Neuronal stem cell (in vitro differentiated cells): ENCODE measurements around the gene ARFGEF2.

Experiments used
- DNase-seq: peaks from one replicate; pipeline ENCODE4 v3.0.0-alpha.2; 2013; ENCODE audit warnings: low spot score
- H2AFZ ChIP-seq: one replicate; pipeline ENCODE4 v1.6.1; 2013; ENCODE audit warnings: mild to moderate bottlenecking, low read length, inconsistent platforms
- H2AK5ac ChIP-seq: 2 replicates; pipeline ENCODE4 v1.6.1; 2013; ENCODE audit warnings: low read depth, mild to moderate bottlenecking, inconsistent platforms, low read length, moderate library complexity, mixed read lengths
- H2BK120ac ChIP-seq: 2 replicates; pipeline ENCODE4 v1.6.1; 2013; ENCODE audit warnings: low read depth, mild to moderate bottlenecking, inconsistent platforms, low read length, moderate library complexity, mixed read lengths
- H2BK12ac ChIP-seq: one replicate; pipeline ENCODE4 v1.6.1; 2013; ENCODE audit warnings: low read length, inconsistent platforms
- H2BK15ac ChIP-seq: 2 replicates; pipeline ENCODE4 v1.6.1; 2013; ENCODE audit warnings: mild to moderate bottlenecking, low read length, inconsistent platforms, mixed read lengths
- H2BK5ac ChIP-seq: one replicate; pipeline ENCODE4 v1.6.1; 2013; ENCODE audit warnings: inconsistent platforms, mild to moderate bottlenecking, low read length, moderate library complexity
- H3K14ac ChIP-seq: one replicate; pipeline ENCODE4 v1.6.1; 2013; ENCODE audit warnings: low read length, inconsistent platforms
- H3K18ac ChIP-seq: 2 replicates; pipeline ENCODE4 v1.6.1; 2013; ENCODE audit warnings: low read length, inconsistent platforms
- H3K23ac ChIP-seq: 2 replicates; pipeline ENCODE4 v1.6.1; 2013; ENCODE audit warnings: low read depth, mild to moderate bottlenecking, mixed read lengths, low read length, inconsistent platforms; ENCODE audit not compliant: poor library complexity
- H3K27ac ChIP-seq: replicated peaks from 3 replicates; pipeline ENCODE4 v1.5.1; 2013; ENCODE audit warnings: low read length, inconsistent platforms
- H3K27me3 ChIP-seq, 3 experiments: 2 replicates each; pipeline ENCODE4 v1.6.1; 2013; ENCODE audit warnings: low read length in 3 of 3, mild to moderate bottlenecking in 2 of 3, inconsistent platforms in 1 of 3, low read depth in 1 of 3, mixed read lengths in 1 of 3, moderate library complexity in 1 of 3; ENCODE audit not compliant: control insufficient read depth in 3 of 3, insufficient read depth in 3 of 3
- H3K36me3 ChIP-seq, 2 donors: replicated peaks in 1 of 2; 2 replicates each; pipeline ENCODE4 v1.6.1; 2013; ENCODE audit warnings: low read length in 2 of 2; ENCODE audit not compliant: control insufficient read depth in 2 of 2, insufficient read depth in 2 of 2
- H3K4ac ChIP-seq: 2 replicates; pipeline ENCODE4 v1.6.1; 2013; ENCODE audit warnings: inconsistent platforms, mild to moderate bottlenecking, low read length, moderate library complexity
- H3K4me1 ChIP-seq, 2 donors: 1 replicate in 1 of 2; 2 replicates in 1 of 2; pipeline ENCODE4 v1.6.1; 2013; ENCODE audit warnings: low read length in 2 of 2, low read depth in 1 of 2; ENCODE audit not compliant: control insufficient read depth in 2 of 2, insufficient read depth in 1 of 2
- H3K4me2 ChIP-seq: one replicate; pipeline ENCODE4 v1.6.1; 2013; ENCODE audit warnings: mild to moderate bottlenecking, low read length, inconsistent platforms; ENCODE audit not compliant: insufficient read depth, poor library complexity, severe bottlenecking
- H3K4me3 ChIP-seq, 2 donors: 2 replicates each; pipeline ENCODE4 v1.5.1; 2013; ENCODE audit warnings: low read length in 2 of 2, mild to moderate bottlenecking in 2 of 2, inconsistent platforms in 1 of 2, moderate library complexity in 1 of 2
- H3K79me1 ChIP-seq: one replicate; pipeline ENCODE4 v1.6.1; 2013; ENCODE audit warnings: low read depth, mild to moderate bottlenecking, inconsistent platforms, low read length, moderate library complexity
- H3K9ac ChIP-seq: one replicate; pipeline ENCODE4 v1.6.1; 2013; ENCODE audit warnings: mild to moderate bottlenecking, low read depth, low read length, inconsistent platforms; ENCODE audit not compliant: poor library complexity
- H3K9me3 ChIP-seq, 2 donors: replicated peaks in 1 of 2; 2 replicates each; pipeline versions ENCODE3 to v1.6.1; 2013; ENCODE audit warnings: low read length in 2 of 2, mild to moderate bottlenecking in 2 of 2, inconsistent platforms in 1 of 2, low read depth in 1 of 2, mixed read lengths in 1 of 2, moderate library complexity in 1 of 2; ENCODE audit not compliant: control insufficient read depth in 2 of 2, insufficient read depth in 1 of 2
- H4K8ac ChIP-seq: one replicate; pipeline ENCODE4 v1.6.1; 2013; ENCODE audit warnings: low read depth, mild to moderate bottlenecking, inconsistent platforms, low read length, moderate library complexity
- H4K91ac ChIP-seq: one replicate; pipeline ENCODE4 v1.6.1; 2013; ENCODE audit warnings: low read length, low read depth, mild to moderate bottlenecking, inconsistent platforms; ENCODE audit not compliant: poor library complexity
- WGBS, 2 donors: extraction: QIAGEN DNeasy Blood & Tissue Kit; methylation state at CpG; one replicate each; pipeline ENCODE4 v1.1.7; 2013; ENCODE audit warnings: missing lambda C conversion rate in 2 of 2, mixed read lengths in 1 of 2; ENCODE audit not compliant: insufficient read length in 2 of 2, insufficient replicate concordance in 1 of 2; ENCODE audit errors: extremely low coverage in 2 of 2; 5-methylcytosine and 5-hydroxymethylcytosine counted together

The ARFGEF2 gene

DNA sequence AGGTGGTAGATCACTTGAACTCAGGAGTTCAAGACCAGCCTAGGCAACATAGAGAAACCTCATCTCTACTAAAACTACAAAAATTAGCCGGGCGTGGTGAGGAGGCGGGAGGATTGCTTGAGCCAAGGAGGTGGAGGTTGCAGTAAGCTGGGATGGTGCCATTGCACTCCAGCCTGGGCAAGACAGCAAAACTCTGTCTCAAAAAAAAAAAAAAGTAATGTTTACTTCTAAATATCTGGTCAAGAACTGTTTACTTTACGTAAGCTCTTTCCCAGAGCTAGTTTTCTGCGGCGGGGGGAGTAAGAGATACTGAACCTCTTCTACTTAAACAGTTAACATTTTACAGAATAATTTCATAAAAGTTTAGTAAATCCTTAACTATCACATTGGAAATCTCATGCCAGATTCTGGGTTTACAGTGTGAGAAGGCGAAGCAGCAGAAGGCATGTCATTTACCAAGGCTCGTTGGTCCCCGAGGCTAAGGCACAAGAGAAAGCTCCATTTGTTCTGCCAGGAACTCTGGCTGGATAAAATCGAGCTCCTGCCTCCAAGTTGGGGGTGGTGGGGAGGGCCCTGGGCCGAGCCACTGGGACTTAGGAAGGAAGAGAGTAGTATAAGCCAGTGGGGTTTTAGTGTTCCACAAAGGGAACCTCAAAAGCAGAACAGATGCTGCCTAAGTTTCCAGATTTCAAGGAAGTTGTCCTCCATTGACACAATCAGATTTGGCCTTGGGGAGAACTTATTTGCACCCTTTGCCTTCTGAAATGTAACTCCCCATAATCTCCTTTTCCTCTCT, 41.7 kb downstream of the ARFGEF2 start:
- H3K4me3 ChIP-seq: no peak overlapping the region
- no peak overlapping the region for H3K9ac ChIP-seq
- H4K91ac ChIP-seq: no peak overlapping the region
- no peak overlapping the region for H3K14ac ChIP-seq
- no peak overlapping the region for H2BK5ac ChIP-seq
- H3K36me3 ChIP-seq: peaks cover 11 to 61% of the 10 kb centered on the region in 2 donors
- H3K4ac ChIP-seq: no peak overlapping the region
- no peak overlapping the region for H2BK120ac ChIP-seq
- no peak overlapping the region for H2AK5ac ChIP-seq
- no peak for DNase-seq
- H3K27ac ChIP-seq: no peak overlapping the region
- WGBS, 2 donors: no CpG with 5 or more reads among the region's 11 CpGs
- no peak overlapping the region for H3K4me2 ChIP-seq
- H3K4me1 ChIP-seq: no peaks in the 10 kb centered on the region
- no peaks in the 10 kb centered on the region for H3K79me1 ChIP-seq
- no peak overlapping the region for H2AFZ ChIP-seq
- no peak overlapping the region for H3K23ac ChIP-seq
- no peak overlapping the region for H2BK12ac ChIP-seq
- H2BK15ac ChIP-seq: no peak overlapping the region
- H3K18ac ChIP-seq: no peak overlapping the region
- no peak overlapping the region for H4K8ac ChIP-seq
- H3K27me3 ChIP-seq: no peaks in the 10 kb centered on the region
- no peaks in the 10 kb centered on the region for H3K9me3 ChIP-seq

DNA sequence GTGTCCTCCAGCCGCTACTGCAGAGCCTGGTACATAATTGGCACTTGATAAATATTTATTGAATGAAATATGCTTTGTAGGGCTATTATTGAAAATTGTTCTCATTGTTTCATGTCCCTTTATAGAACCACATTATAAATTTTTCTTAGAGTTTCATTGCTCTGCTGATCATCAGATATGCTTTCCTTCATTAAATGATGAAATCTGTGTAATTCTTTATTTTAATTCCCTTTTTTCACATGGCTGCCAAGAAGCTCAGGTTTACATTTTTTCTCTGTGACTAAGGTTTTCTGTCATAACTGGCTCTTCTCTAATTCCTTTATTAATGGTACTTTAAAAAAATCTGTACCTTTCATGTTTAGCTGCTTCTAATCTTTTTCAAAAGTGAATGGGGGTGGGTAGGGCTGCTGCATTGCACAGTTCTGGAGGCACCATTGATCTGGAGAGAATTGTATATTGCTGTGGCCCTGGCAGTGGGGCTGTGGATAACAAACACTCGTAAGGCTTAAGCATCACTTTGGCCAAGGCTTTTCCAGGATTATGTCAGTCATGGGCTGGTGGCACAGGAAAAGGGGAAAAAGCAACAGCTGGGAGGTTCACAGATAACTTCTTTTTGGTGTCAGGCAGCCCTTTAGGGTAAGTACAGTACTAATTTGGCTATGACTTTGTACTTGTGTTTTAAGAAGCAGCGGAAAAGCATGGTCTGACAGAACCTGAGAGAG, 43.8 kb downstream of the ARFGEF2 start:
- no peaks in the 10 kb centered on the region for H3K27me3 ChIP-seq
- no peak overlapping the region for H2AFZ ChIP-seq
- no CpG with 5 or more reads among the region's 3 CpGs for WGBS, 2 donors
- no peak overlapping the region for H3K27ac ChIP-seq
- no peak overlapping the region for H4K8ac ChIP-seq
- no peak overlapping the region for H3K18ac ChIP-seq
- no peak overlapping the region for H2BK5ac ChIP-seq
- no peak overlapping the region for H2AK5ac ChIP-seq
- no peaks in the 10 kb centered on the region for H3K9me3 ChIP-seq
- no peak overlapping the region for H3K9ac ChIP-seq
- no peak overlapping the region for H3K4me3 ChIP-seq
- no peak overlapping the region for H2BK120ac ChIP-seq
- H3K79me1 ChIP-seq: no peaks in the 10 kb centered on the region
- no peak overlapping the region for H3K14ac ChIP-seq
- H3K36me3 ChIP-seq: peaks cover 13 to 63% of the 10 kb centered on the region in 2 donors
- H3K4me1 ChIP-seq: no peaks in the 10 kb centered on the region
- DNase-seq: no peak
- H3K23ac ChIP-seq: no peak overlapping the region
- H4K91ac ChIP-seq: no peak overlapping the region
- no peak overlapping the region for H2BK15ac ChIP-seq
- H2BK12ac ChIP-seq: no peak overlapping the region
- no peak overlapping the region for H3K4ac ChIP-seq
- no peak overlapping the region for H3K4me2 ChIP-seq

DNA sequence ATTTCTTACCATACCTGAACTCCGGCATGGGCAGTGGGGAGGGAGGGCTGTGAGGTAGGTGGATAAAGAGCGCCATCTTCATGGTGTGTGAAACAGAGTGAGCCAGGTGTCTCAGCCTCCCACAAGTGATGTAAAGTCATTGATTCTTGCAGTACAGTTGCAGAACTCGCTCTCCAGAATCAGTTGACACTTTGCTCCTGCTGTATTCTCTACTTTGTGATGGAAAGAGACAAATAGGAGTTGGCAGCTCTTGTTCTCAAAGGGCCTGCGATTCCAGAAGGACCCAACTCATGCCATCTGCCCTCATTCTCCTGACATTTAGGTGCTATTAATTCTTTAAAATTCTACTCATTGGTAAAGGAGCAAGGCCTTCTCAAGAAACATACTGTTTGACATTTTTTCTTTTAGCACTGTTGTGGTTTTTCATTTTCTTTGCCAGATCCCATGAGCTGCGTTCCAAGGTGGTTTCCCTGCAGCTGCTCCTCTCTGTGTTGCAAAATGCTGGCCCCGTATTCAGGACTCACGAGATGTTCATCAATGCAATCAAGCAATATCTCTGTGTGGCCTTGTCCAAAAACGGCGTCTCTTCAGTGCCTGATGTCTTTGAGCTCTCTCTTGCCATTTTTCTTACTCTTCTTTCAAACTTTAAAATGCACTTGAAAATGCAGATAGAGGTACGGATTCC, 49.3 kb downstream of the ARFGEF2 start:
- Histone ChIP-seq H3K79me1 (no peaks in the 10 kb centered on the region), H2AK5ac (no peak overlapping the region), H3K9me3 (no peaks in the 10 kb centered on the region), H3K4ac (no peak overlapping the region), H4K91ac (no peak overlapping the region), H3K18ac (no peak overlapping the region), H3K14ac (no peak overlapping the region), H2BK5ac (no peak overlapping the region), H3K4me1 (peaks cover 0 to 2% of the 10 kb centered on the region in 2 donors), H3K27me3 (no peaks in the 10 kb centered on the region), H3K4me3 (no peak overlapping the region), H3K23ac (no peak overlapping the region), H2BK15ac (no peak overlapping the region), H2AFZ (no peak overlapping the region), H3K36me3 (peaks cover 13 to 73% of the 10 kb centered on the region in 2 donors), H4K8ac (no peak overlapping the region), H3K27ac (no peak overlapping the region), H2BK120ac (no peak overlapping the region), H3K9ac (no peak overlapping the region), H2BK12ac (no peak overlapping the region), H3K4me2 (no peak overlapping the region)
- no CpG with 5 or more reads among the region's 10 CpGs for WGBS, 2 donors
- DNase-seq: no peak

DNA sequence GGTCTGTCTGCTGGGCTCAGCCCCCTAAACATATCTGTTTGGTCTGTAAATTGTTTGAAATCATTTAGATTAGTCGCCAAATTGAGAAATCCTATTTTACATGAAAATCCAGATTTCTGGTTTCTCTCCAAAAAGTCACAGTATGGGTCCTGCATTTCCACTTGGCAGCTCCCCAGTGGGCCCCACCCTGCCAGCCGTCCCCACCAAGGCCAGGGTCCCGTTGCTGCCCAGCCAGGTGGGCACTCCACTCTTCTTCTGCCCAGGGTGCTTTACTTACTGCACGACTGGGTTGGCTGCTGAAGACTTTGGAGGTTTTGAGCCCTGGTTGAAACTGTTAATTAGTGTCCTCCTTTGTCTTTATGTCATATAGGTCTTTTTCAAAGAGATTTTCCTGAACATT, 50.4 kb downstream of the ARFGEF2 start:
- no peak overlapping the region for H4K91ac ChIP-seq
- H3K27ac ChIP-seq: no peak overlapping the region
- H2AFZ ChIP-seq: no peak overlapping the region
- H3K18ac ChIP-seq: no peak overlapping the region
- no peak overlapping the region for H3K9ac ChIP-seq
- no peak overlapping the region for H3K4me3 ChIP-seq
- no CpG with 5 or more reads among the region's 4 CpGs for WGBS, 2 donors
- H3K27me3 ChIP-seq: no peaks in the 10 kb centered on the region
- DNase-seq: no peak
- no peak overlapping the region for H3K23ac ChIP-seq
- peaks cover 16 to 67% of the 10 kb centered on the region in 2 donors for H3K36me3 ChIP-seq
- peaks cover 0 to 1% of the 10 kb centered on the region in 2 donors for H3K9me3 ChIP-seq
- H2AK5ac ChIP-seq: no peak overlapping the region
- no peak overlapping the region for H2BK120ac ChIP-seq
- H3K4me2 ChIP-seq: no peak overlapping the region
- H3K4me1 ChIP-seq: peaks cover 0 to 8% of the 10 kb centered on the region in 2 donors
- no peak overlapping the region for H2BK5ac ChIP-seq
- no peak overlapping the region for H2BK12ac ChIP-seq
- no peak overlapping the region for H3K14ac ChIP-seq
- H3K79me1 ChIP-seq: no peaks in the 10 kb centered on the region
- H3K4ac ChIP-seq: no peak overlapping the region
- no peak overlapping the region for H4K8ac ChIP-seq
- no peak overlapping the region for H2BK15ac ChIP-seq
